Mucosa of gallbladder (tissue), 1 donor: Measurements from ENCODE around the gene YBX2. TPM values are rescaled to one million over a fixed set of nuclear protein-coding genes. Genes with fewer than 3 reads are reported as not detected.
"Not testable (repeated sequence)": the region's sequence is repeated elsewhere in the genome, so short reads cannot be mapped to it uniquely, and the experiment has no call there.

Experiments
- DNase-seq: peaks from one replicate; pipeline ENCODE4 v3.0.0-alpha.2; 2020; ENCODE audit warnings: low spot score
- total RNA-seq: library from RNA; stranded (reverse); gene quantifications from one replicate; pipeline ENCODE4 v1.2.1, GENCODE V29; 2021
- donor health status: DM: no; HTN: no; CAD: no.

Gene YBX2
- 1.4 TPM for total RNA-seq

DNA sequence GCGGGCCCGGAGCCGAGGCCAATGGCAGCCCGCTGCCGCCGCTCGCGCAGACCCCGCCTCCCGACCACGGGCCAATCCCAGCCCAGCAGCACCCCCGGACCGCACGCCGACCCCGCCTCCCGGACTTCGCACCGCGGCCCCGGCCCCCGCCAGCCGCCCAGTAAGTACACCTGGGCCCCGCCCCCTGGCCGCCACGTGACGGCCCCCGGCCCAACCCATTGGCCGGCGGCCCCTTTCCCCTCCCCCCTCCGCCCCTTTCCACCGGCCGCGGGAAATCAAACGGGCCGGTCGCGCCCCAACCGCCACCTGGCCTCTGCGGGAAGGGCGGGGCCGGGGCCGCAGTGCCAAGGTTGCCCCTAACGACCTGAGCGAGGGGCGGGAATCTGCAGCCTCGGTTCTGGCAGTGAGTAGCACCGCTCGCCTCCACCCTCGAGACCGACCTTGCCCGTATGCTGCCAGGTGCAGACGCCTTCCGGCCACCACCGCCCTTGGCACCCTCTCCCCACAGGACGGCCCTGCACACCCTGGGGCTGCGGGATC lies at the start of gene YBX2:
TSS of gene YBX2 (minus strand) at position 26 of the 540 bp plus-strand sequence. CDS start 139 bp downstream, outside the sequence.
- peak; percentile 67 for DNase-seq

DNA sequence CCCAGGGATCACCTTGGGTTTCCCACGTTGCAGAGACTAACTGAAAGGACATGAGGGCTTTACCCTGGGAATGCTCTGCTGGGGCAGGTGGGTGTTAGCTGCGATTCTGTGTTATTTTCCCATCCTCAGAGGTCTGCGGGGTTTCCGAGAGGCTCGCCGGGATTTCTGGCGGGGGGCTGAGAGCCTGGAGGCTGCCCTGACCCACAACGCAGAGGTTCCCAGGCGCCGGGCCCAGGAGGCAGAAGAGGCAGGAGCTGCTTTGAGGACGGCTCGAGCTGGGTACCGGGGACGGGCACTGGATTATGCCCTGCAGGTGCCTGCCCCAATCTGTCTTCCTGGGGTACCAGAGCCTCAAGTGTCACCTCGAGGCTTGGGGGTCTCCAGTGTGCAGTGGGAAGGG lies 48.8 kb upstream of the YBX2 start:
- no peak for DNase-seq

DNA sequence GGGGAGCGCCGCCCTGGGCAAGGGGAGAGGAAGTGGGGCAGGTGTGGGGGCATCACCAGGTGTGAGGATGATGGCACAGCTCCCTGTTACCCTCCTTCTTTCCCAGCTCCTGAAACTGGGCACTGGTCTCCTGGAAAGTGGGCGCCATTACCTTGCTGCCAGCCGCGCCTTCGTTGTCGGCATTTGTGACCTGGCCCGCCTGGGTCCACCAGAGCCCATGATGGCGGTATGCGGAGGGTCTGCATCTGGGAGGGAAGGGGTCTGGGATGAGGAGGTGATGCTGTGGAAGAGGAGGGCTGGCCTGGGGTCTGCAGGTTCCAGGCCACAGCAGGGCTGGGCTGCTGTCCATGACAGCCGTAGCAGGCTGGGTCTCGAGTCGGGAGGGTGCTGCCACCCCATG lies 47.4 kb upstream of the YBX2 start:
- DNase-seq, result no peak

DNA sequence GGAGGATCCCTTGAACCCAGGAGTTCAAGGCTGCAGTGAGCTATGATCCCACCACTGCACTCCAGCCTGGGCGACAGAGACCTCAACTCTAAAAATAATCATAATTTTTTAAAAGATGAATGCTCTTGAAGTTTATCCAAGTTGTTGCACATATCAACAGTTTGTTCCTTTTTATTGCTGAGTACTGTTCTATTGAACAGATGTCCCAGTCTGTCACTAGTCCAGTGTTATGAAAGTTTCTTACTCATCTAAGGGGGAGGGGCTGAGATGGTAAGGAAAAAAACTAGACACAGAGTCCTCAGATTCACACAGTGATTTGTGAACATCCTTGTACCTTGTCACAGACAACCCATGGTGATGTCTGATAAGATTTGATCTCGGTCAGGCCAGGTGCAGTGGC lies 45.7 kb upstream of the YBX2 start:
- no peak for DNase-seq

DNA sequence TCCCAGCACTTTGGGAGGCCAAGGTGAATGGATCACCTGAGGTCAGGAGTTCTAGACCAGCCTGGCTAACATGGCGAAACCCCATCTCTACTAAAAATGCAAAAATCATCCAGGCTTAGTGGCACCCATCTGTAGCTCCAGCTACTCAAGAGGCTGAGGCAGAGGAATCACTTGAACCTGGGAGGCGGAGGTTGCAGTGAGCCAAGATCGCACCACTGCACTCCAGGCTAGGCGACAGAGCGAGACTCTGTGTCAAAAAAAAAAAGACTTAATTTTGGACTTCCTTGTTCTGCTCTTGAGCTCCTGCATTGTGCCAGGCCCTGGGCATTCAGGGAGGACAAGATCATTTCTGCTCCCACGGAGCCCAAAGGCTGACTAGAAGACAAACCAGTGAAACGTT lies 43.2 kb upstream of the YBX2 start:
- DNase-seq, result not testable (repeated sequence)

GRCh38 chr17:7336240-7337175 lies 42.1 kb upstream of the YBX2 start, which contains the start of gene ACAP1:
TSS of gene ACAP1 (plus strand) at chr17:7336529. CDS start at chr17:7336735, 206 bp downstream.
- no peak for DNase-seq

- DNase-seq, result not testable (repeated sequence)
Measured at GRCh38 chr17:7335765-7336164, 41.3 kb upstream of the YBX2 start.

DNA sequence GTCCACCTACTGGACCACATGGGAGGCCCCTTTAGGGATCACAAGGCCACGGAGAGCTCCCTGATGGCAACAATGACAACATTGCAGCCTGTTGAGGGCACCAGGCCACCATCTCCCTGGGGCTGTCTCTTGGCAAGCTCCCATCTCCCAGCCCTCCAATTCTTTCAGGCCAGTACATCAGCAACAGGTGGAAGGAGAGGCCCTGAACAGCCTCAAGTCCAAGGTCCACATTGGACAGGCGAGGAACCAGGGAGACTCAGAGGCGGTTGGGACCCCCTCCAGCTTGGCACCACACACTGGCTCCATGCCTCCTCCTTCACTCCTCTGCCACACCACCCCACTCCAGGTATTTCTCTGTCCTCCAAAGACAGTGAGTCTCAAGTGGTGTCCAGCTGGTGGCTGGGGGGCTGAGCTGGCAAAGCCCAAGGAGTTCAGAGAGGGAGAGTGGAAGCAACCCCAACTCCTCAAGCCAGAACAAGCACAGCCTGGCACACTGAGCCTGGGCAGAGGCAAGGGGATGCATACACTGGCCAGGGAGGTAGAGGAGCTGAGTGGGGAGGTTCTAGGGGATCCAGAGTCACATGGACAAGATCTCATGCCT lies 40.6 kb upstream of the YBX2 start:
- no peak for DNase-seq

DNA sequence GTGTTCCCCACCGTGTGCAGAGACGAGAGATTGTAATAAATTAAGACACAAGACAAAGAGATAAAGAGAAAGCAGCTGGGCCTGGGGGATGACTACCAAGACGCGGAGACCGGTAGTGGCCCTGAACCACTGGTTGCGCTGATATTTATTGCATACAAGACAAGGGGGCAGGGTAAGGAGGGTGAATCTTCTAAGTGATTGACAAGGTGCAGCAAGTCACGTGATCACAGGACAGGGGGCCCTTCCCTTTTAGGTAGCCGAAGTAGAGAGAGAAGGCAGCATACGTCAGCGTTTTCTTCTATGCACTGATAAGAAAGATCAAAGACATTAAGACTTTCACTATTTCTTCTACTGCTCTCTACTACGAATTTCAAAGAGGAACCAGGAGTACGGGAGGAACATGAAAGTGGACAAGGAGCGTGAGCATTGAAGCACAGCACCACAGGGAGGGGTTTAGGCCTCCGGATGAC lies 38.2 kb upstream of the YBX2 start:
- DNase-seq, result not testable (repeated sequence)

DNA sequence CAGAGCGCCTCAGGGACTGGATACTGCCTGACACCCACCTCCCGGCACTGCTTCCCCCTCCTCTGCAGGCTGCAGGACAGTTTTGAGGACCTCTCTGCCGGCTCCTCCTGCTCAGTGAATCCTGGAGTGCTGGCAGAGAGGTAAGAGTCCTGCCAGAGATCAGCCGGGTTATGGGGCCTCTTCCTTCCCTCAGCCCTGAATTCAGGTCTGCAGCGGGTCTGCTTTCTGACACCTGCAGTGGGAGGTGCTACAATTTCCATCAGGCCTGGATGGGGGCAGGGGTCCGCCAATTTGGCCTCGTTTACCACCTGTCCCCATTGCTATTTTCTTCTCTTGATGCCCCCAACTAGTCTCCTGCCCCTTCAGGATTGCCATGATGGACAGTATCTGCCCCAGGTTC lies 37.7 kb upstream of the YBX2 start:
- no peak for DNase-seq

DNA sequence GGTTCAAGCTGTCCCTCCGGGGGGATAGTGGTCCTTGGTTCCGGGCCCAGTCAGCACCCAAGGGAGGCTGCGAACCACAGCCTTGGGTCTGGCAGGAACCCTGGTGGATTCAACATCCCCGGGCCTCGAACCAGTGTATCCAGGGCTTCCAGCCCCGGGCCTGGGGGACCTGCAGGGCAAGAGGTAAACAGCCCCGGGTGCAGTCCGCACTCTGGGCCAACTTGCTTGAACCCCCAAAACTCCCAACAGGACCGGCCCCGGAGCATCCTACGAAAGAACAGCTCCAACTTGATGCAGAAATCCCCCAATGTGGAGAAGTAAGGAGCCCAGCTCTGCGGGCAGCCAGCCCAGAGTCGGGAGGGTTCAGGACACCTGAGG lies 36.2 kb upstream of the YBX2 start:
- DNase-seq, result no peak

DNA sequence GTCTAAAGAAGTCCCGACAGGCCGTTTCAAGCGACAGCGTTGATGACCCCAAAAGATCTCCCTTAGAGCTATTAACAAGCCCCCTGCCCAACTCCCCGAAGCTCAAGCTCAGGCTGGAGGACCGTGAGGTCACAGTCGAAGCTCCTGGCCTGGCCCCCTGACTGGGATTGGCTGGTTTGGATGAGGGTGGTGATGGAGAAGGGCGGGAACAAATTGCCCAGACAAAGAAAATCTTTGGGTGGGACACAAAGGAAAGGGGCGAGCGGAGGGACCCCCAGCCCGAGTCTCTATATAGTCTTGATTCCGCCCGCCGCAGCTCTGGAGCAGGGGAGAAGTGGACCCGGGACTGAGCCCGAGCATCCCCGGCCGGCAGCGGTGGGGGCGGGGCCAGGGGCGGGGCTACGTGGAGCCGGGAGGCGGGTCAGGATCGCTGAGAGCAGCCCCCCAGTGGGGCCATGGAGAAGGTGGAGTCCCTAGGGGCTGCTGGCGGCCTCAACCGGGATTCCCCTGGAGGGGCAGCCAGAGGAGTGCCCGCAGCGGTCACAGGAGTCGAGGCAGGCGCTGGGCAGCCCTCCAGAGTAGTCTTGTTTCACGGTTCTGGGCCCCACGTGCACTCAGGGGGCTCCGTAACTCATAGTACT lies 35.7 kb upstream of the YBX2 start:
- peak; percentile 66 for DNase-seq

- DNase-seq, result peak; percentile 98
Measured at GRCh38 chr17:7329374-7329996, 35.0 kb upstream of the YBX2 start.

DNA sequence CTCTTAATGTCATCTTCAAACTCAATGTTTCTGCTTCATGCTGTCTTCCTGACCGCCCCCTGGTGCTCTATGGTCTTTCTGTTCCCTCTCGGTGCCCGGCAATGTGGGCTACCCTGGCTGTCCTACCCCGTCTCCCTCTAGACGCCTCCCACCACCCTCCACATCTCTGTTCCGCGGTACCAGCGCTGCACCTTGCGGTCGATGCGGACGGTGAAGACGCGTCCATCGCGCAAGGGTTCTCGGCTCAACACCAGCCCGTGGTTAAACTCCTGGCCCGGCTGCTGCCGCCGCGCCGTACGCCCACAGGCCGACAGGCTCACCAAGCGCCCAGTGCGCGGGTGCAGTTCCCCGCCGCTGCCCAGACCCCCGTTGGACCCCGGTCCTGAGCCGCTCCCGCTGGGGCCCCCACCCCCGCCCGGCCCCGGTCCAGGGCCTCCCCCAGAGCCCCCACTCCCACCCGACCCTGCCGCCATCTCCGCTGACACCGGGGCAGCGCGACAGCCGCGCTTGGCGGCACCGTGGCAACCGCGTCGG lies 34.5 kb upstream of the YBX2 start, which contains the start of gene NEURL4:
TSS of gene NEURL4 (minus strand) at position 496 of the 534 bp plus-strand sequence. CDS start at position 473, 23 bp downstream.
- no peak for DNase-seq

DNA sequence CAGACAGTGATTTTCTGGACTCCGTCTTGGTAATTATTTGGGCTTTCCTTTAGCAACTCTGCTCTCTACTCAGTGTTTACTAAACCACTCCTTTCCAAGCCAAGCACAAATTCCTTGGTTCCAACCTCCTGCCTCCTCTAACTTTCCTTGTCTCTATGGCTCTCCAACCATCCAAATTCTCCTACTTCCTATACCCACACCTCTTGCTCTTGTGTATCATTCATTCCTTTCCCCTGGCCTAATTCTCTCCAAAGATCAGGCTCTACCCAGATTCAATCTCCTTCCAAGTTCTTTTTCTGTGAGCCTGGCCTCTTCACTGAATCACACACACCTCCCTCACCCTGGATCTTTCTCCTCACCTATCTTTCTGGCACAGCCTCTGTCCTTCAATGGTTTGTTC lies 33.6 kb upstream of the YBX2 start:
- DNase-seq, result no peak

GRCh38 chr17:7327501-7327900 lies 33.1 kb upstream of the YBX2 start:
- DNase-seq, result no peak

DNA sequence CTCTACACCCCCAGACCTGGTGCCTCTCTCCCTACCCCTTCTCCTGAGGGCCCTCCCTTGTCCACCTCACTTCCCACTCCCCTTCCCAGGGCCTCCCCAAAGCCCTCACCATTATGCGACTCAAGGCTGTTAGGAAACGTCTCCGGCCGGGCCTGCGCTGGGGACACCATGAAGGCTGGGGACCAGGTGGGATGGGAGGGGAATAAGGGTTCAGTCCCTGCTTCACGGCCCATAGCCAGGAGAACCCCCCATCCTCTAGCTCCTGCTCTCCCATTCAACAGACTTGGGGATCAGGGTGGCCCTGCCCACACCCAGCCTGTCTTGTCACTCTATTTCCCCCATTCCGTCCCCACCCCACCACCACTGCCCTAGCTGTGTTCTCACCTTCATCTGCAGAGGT lies 32.6 kb upstream of the YBX2 start:
- no peak for DNase-seq

GRCh38 chr17:7326186-7326585 lies 31.7 kb upstream of the YBX2 start:
- DNase-seq, result no peak

DNA sequence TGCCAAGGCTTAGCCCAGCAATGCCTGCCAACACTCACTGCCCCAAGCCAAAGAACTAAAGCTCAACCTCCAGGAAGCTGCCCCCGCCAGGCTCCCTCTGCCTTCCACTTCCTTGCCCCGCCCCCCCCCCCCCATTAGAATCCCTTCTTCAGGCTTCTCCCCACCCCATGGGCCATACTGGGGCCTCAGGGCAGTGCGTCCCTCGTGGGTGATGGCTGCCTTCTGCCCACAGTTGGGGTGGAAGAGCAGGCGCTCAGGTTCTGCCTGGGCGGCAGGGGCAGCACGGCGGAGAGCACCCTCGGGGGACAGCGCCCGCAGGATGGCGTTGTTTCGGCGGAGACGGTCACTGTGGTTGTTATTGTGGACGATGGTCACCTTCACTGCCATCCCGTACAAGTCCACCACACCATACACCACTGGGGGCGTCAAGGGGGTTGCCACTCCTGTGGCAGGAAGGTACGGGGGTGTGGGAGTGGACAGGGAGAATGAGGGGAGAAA lies 30.6 kb upstream of the YBX2 start:
- no peak for DNase-seq

GRCh38 chr17:7324438-7324779 lies 30.0 kb upstream of the YBX2 start:
- DNase-seq, result no peak

- DNase-seq, result no peak
Measured at GRCh38 chr17:7323731-7324437, 29.4 kb upstream of the YBX2 start.
